ENCODE measurements around the gene EID3. TPM values are rescaled to one million over a fixed set of nuclear protein-coding genes. Genes with fewer than 3 reads are reported as not detected.

Gene EID3
- total and polyA plus RNA-seq, 10 of the 15 experiments (the other 5 are each of a cell fraction or from before 2014, with no cell fraction given), result 0.92 to 7.0 (median 4.3) TPM

DNA sequence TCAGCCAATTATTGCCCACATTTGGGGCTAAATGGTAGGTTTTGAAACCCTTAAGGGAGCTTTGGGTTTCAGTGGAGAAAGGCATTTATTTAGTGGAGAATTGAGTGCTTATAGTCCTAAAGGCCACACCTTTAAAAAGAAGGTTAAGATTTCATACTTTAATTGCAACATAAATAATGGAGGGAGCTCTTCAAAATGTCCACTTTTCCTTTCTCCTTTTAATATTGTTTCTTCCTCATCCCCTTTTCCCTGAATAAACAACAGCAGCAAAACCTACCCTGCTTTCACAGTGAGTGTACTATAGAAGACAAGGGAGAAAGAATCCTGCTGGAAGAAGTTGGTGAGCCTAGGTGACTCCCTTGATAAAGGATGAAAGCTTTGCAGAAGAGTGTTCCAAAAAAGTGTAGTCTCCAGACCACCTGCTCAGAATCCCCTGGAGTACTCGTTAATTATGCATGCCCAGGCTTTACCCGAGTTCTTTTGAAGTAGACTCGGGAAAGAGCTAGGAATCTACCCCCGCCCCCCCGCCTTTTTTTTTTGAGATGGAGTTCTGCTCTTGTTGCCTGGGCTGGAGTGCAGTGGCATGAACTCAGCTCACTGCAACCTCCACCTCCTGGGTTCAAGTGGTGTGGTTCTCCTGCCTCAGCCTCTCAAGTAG is 11.5 kb upstream of the EID3 start (continued):
- TF ChIP-seq, protein P1, sequence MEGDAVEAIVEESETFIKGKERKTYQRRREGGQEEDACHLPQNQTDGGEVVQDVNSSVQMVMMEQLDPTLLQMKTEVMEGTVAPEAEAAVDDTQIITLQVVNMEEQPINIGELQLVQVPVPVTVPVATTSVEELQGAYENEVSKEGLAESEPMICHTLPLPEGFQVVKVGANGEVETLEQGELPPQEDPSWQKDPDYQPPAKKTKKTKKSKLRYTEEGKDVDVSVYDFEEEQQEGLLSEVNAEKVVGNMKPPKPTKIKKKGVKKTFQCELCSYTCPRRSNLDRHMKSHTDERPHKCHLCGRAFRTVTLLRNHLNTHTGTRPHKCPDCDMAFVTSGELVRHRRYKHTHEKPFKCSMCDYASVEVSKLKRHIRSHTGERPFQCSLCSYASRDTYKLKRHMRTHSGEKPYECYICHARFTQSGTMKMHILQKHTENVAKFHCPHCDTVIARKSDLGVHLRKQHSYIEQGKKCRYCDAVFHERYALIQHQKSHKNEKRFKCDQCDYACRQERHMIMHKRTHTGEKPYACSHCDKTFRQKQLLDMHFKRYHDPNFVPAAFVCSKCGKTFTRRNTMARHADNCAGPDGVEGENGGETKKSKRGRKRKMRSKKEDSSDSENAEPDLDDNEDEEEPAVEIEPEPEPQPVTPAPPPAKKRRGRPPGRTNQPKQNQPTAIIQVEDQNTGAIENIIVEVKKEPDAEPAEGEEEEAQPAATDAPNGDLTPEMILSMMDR (IDR thresholded peaks at IDR 0.05 in 2 of 3, conservative IDR thresholded peaks at IDR 0.05 in 1 of 3; ENCODE audit: control insufficient read depth in 2 of 3, extremely low read depth in 1 of 3, insufficient read depth in 1 of 3, low read depth in 3 of 3, low read length in 3 of 3), result no peak
- TF ChIP-seq ZNF622 (IDR thresholded peaks at IDR 0.05) (no peak), STAT3 (IDR thresholded peaks at IDR 0.05; ENCODE audit: low read depth, low read length) (no peak), FOS (IDR thresholded peaks at IDR 0.05; ENCODE audit: borderline replicate concordance, extremely low read depth, insufficient read length) (no peak), TARDBP (IDR thresholded peaks at IDR 0.05; ENCODE audit: borderline replicate concordance) (no peak)
- TF ChIP-seq, protein P2, sequence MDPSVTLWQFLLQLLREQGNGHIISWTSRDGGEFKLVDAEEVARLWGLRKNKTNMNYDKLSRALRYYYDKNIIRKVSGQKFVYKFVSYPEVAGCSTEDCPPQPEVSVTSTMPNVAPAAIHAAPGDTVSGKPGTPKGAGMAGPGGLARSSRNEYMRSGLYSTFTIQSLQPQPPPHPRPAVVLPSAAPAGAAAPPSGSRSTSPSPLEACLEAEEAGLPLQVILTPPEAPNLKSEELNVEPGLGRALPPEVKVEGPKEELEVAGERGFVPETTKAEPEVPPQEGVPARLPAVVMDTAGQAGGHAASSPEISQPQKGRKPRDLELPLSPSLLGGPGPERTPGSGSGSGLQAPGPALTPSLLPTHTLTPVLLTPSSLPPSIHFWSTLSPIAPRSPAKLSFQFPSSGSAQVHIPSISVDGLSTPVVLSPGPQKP (IDR thresholded peaks at IDR 0.05; ENCODE audit: low read depth, low read length), result no peak
- TF ChIP-seq, protein P3, sequence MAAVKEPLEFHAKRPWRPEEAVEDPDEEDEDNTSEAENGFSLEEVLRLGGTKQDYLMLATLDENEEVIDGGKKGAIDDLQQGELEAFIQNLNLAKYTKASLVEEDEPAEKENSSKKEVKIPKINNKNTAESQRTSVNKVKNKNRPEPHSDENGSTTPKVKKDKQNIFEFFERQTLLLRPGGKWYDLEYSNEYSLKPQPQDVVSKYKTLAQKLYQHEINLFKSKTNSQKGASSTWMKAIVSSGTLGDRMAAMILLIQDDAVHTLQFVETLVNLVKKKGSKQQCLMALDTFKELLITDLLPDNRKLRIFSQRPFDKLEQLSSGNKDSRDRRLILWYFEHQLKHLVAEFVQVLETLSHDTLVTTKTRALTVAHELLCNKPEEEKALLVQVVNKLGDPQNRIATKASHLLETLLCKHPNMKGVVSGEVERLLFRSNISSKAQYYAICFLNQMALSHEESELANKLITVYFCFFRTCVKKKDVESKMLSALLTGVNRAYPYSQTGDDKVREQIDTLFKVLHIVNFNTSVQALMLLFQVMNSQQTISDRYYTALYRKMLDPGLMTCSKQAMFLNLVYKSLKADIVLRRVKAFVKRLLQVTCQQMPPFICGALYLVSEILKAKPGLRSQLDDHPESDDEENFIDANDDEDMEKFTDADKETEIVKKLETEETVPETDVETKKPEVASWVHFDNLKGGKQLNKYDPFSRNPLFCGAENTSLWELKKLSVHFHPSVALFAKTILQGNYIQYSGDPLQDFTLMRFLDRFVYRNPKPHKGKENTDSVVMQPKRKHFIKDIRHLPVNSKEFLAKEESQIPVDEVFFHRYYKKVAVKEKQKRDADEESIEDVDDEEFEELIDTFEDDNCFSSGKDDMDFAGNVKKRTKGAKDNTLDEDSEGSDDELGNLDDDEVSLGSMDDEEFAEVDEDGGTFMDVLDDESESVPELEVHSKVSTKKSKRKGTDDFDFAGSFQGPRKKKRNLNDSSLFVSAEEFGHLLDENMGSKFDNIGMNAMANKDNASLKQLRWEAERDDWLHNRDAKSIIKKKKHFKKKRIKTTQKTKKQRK (IDR thresholded peaks at IDR 0.05; ENCODE audit: low read depth, low read length), result no peak

Data from GM12878 (cell line).